Colonic mucosa (tissue), 4 donors: ENCODE data around the gene GALNT14. TPM values are rescaled to one million over a fixed set of nuclear protein-coding genes. Genes with fewer than 3 reads are reported as not detected.

ENCODE experiments used
- DNase-seq: peaks from one replicate; pipeline ENCODE4 v3.0.0-alpha.2; 2020
- H3K27ac ChIP-seq: fragments of 200-600 bp; one replicate; pipeline ENCODE4 v1.8.0; 2021
- H3K27me3 ChIP-seq: fragments of 200-600 bp; one replicate; pipeline ENCODE4 v1.8.0; 2021
- H3K36me3 ChIP-seq: fragments of 200-600 bp; one replicate; pipeline ENCODE4 v1.8.0; 2021
- H3K4me1 ChIP-seq: fragments of 200-600 bp; one replicate; pipeline ENCODE4 v1.8.0; 2021; ENCODE audit warnings: mild to moderate bottlenecking
- H3K4me3 ChIP-seq: fragments of 200-600 bp; one replicate; pipeline ENCODE4 v1.8.0; 2021
- H3K9ac ChIP-seq, 2 donors: one replicate each; pipeline ENCODE4 v1.7.0; 2013; ENCODE audit warnings: control low read depth in 2 of 2, low read depth in 2 of 2, low read length in 2 of 2
- H3K9me3 ChIP-seq: fragments of 200-600 bp; one replicate; pipeline ENCODE4 v1.8.0; 2021
- CTCF ChIP-seq: fragments of 200-600 bp; IDR thresholded peaks from one replicate; pipeline ENCODE4 v1.8.0; 2022; ENCODE audit warnings: antibody characterized with exemption, mild to moderate bottlenecking
- intact Hi-C: fragments of 100-400 bp; cut with DNase I; formaldehyde crosslinking; loops from one replicate; pipeline ENCODE4 v1.14.1; 2022
- total RNA-seq, 2 donors: library from RNA; stranded (reverse); fragmentation: NEBNext Ultra II Directional in 1 of 2; extraction: Animal tissue kit (Norgen Biotek cat#: 25700) in 1 of 2; gene quantifications; one replicate each; pipeline ENCODE4 v1.2.1, GENCODE V29; 2021
- donor health status: healthy.
- donor health status: DM: no; HTN: no; CAD: no.
- donor health status: DM: no; HTN: no; CAD: no.

The GALNT14 gene
- total RNA-seq, 2 donors from 2014 or later, result 0.15 to 0.45 TPM

- TF ChIP-seq CTCF, result no peak
- Histone ChIP-seq H3K4me1 (no peaks in the 10 kb centered on the region), H3K9me3 (no peaks in the 10 kb centered on the region), H3K36me3 (no peaks in the 10 kb centered on the region), H3K4me3 (no peak overlapping the region), H3K27me3 (no peaks in the 10 kb centered on the region), H3K9ac (no peak overlapping the region), H3K27ac (no peak overlapping the region)
- intact Hi-C loops, result no loop called here
- no peak for DNase-seq
Measured at GRCh38 chr2:30955516-30956132, 182.6 kb downstream of the GALNT14 start.

GRCh38 chr2:30950339-30950738 is 187.9 kb downstream of the GALNT14 start:
- Histone ChIP-seq H3K27me3 (no peaks in the 10 kb centered on the region), H3K9ac (no peak overlapping the region), H3K36me3 (no peaks in the 10 kb centered on the region), H3K4me3 (no peak overlapping the region), H3K4me1 (no peaks in the 10 kb centered on the region), H3K27ac (no peak overlapping the region), H3K9me3 (no peaks in the 10 kb centered on the region)
- DNase-seq, result no peak
- TF ChIP-seq CTCF, result no peak
- intact Hi-C loops, result no loop called here

GRCh38 chr2:30949435-30949834 is 188.8 kb downstream of the GALNT14 start:
- Histone ChIP-seq H3K27ac (no peak overlapping the region), H3K4me3 (no peak overlapping the region), H3K4me1 (no peaks in the 10 kb centered on the region), H3K9ac (no peak overlapping the region), H3K27me3 (no peaks in the 10 kb centered on the region), H3K9me3 (no peaks in the 10 kb centered on the region), H3K36me3 (no peaks in the 10 kb centered on the region)
- DNase-seq, result no peak
- intact Hi-C loops, result no loop called here
- no peak for TF ChIP-seq CTCF

- no peak overlapping the region for H3K27ac ChIP-seq
- H3K9me3 ChIP-seq, result no peaks in the 10 kb centered on the region
- intact Hi-C loops, result no loop called here
- no peaks in the 10 kb centered on the region for H3K27me3 ChIP-seq
- no peaks in the 10 kb centered on the region for H3K36me3 ChIP-seq
- H3K9ac ChIP-seq, result no peak overlapping the region
- no peak for DNase-seq
- no peak overlapping the region for H3K4me3 ChIP-seq
- H3K4me1 ChIP-seq, result no peaks in the 10 kb centered on the region
- no peak for TF ChIP-seq CTCF
Measured at GRCh38 chr2:30948857-30949256, 189.4 kb downstream of the GALNT14 start.

- no peak overlapping the region for H3K27ac ChIP-seq
- no peak overlapping the region for H3K4me3 ChIP-seq
- H3K4me1 ChIP-seq, result no peaks in the 10 kb centered on the region
- no peak for DNase-seq
- no peak overlapping the region for H3K9ac ChIP-seq
- no peaks in the 10 kb centered on the region for H3K36me3 ChIP-seq
- no peak for TF ChIP-seq CTCF
- no peaks in the 10 kb centered on the region for H3K27me3 ChIP-seq
- intact Hi-C loops, result no loop called here
- H3K9me3 ChIP-seq, result no peaks in the 10 kb centered on the region
Measured at GRCh38 chr2:30948130-30948529, 190.1 kb downstream of the GALNT14 start.
